Activated CD4-positive, CD25-positive, alpha-beta regulatory T cell (primary cell): Measurements from ENCODE around the gene PARVB.

Experiments
- DNase-seq, 4 experiments: peaks; one replicate each; lab custom pipeline; 2025; lab: John Stamatoyannopoulos, UW

Gene PARVB

DNA sequence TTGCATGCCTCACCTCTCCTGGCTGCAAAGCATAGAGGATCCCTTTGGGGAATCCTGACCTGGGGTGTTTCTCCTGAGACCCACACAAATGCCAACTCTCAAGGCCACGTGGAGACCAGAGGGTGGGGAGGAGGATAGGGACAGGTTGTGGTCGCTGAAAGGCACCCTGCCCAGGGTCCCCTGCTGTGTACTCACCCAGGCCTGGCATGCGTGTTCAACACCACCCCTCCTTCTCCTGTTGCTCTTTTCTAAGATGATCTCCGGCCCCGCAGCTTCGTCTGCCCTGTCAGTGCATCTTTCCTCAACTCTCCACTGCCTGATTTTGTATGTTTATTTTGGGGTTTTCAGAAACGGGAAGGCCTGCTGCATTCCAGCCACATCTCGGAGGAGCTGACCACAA is 112.0 kb downstream of the PARVB start:
- no peak for DNase-seq

DNA sequence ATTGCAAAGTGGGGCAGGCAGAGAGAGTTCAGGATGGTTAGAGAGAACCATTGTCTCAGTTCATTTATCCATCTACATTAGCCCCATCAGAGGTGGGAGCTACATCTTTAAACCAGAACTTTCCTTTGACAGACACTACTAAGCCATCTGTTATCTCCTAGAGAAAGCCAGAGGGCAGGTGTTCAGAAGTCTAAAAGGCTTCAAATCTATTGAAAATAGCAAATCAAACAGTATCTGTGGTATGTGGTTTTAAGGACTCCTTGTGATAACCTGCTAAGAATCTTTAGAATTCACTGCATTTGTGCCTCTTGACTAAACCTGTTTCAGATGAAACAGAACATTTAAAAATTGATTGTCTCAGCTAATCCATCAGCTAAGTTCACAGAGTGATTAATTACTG is 112.7 kb downstream of the PARVB start:
- DNase-seq: no peak

DNA sequence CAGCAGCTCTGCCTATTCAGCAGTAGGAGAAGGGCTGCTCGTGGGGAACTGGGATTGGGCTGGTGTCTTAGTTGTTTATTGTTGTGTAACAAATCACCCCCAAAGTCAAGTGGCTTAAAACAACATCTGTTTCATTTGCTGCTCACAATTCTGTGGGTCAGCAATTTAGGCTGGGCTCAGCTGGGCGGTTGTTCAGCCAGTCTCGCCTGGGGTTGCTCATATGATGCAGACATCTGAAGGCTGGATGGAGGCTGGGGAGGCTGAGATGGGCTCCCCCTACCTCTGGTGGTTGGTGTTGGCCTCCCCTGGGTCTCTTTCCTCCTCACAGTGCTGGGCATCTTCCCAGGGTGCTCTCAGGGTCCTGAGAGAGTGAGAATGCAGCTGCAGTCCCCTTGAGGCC is 113.3 kb downstream of the PARVB start:
- no peak for DNase-seq

DNA sequence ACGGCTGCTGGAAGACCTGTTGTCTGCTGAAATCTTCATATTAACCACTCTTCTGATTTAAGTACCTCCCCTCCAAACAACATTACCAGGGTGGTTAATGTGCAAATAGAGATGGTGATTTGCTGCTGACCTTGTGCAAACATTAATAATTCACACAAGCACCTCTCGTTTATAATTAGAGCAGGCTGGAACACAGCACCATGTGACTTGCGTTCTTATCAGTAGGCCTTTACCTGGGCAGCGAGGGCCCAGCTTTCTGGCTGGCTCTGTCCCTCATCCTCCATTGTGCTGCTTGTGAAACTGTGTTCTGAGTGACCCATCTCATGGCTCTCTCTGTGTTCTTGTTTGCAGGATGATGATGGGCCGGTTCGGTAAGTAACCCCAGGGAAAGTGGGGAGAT is 115.7 kb downstream of the PARVB start:
- no peak for DNase-seq

DNA sequence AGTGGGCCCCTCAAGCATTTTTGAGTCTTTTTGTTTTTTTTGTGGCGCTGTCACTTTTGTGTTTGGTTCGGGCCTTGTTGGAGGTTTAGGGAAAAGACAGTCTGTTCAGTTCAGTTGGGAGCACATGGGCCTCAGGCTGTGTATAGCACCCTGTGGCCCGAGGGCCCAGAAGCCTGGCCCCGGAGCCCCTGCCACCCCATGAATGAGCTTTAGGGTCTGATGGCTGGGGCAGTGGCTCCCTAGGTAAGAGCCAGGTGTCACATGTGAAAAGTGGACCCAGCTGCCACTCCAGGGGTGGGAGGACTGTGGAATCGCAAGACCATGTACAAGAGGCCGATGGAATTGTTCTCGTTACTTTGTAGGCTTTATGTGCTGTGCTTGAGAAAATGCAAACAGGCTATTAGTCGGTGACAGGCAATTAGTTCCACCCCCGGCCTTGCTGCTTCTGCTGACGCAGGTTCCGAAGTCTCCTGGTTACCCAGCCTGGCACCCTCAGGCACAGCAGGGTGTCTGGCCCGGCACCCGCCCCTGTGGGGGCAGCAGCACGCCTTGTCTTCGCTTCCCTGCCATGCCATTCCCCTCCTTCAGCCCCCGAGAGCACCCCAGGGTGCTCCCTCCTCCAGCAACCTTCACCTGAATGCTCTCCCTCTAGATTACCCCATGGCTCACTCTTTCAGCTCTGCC is 118.5 kb downstream of the PARVB start:
- no peak for DNase-seq

DNA sequence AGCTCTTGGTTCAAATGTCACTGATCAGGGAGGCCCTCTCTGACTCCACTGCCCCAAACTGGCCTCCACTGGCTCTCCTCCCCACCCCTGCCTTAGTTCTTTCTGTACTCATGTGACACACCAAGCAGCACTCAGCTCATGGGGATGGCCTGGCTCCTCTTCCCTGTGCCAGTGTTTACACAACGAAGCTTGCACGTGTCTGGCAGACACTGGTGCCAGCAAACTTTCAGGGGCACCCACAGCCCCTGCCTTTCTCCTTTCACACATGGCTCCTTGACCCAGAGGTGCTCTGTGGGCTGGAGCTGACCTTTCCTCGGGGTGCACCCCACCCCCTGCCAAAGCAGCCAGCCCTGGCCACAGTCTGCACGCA is 119.0 kb downstream of the PARVB start:
- no peak for DNase-seq

DNA sequence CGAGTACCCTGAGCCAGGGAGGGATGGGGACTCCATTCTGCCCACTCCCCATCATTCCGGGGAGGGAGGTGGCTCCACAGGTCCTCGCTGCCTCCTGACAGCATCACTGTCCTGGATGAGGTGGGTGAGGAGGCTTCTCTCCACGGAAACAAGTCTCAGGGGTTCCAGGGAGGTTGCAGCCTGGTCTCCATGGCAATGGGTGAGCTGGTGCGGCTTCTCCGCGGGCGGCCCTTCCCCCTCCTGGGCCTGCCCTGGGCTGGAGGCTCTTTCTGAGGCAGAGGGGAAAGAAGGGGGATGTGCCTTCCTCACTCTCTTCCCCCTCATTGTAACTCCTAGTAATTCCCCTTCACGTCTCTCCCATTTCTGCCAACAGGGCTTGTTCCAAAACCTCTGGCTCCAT is 119.5 kb downstream of the PARVB start:
- DNase-seq: no peak

DNA sequence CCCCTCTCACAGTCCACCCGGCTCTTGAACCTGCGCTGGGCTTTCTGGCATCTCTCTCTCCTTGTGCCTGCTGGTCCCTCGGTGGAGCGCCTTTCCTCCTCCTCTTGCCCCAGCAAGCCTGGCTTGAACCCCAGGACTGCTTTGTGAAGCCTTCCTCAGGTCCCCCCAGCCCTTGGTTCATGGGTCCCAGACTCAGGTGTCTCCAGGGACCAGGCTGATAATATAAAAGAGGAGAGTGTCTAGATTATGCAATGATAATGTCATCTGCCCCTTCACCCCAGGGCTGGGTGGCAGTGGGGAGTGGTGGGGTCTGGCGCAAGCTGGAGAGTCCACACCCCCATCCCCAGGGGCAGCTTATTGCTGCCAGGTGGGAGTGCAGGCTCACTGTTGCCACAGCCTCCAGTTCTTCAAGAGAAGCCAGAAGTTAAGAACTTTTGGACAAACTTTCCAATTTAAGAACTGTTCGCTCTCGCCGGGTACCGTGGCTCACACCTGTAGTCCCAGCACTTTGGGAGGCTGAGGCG is 120.0 kb downstream of the PARVB start:
- DNase-seq: no peak

DNA sequence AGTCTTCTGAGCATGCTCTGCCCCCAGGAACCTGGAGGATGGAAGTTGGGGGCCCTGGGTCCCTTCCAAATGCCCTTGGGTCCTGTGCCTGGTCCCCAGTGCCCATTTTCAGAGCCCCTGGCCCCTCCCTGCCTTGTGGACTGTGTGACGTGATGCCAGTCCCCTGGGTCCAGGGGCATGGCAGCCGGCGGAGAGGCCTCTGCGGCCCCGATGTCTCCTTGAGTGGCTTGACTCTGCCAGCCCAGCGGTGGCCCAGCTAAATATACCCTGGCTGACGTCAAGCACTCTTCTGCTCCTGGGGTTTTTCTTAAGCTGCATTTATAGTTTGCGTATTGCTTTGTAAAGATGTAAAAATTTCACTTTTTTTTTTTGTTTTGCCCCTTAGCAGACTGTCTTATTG is 121.4 kb downstream of the PARVB start:
- DNase-seq: no peak

DNA sequence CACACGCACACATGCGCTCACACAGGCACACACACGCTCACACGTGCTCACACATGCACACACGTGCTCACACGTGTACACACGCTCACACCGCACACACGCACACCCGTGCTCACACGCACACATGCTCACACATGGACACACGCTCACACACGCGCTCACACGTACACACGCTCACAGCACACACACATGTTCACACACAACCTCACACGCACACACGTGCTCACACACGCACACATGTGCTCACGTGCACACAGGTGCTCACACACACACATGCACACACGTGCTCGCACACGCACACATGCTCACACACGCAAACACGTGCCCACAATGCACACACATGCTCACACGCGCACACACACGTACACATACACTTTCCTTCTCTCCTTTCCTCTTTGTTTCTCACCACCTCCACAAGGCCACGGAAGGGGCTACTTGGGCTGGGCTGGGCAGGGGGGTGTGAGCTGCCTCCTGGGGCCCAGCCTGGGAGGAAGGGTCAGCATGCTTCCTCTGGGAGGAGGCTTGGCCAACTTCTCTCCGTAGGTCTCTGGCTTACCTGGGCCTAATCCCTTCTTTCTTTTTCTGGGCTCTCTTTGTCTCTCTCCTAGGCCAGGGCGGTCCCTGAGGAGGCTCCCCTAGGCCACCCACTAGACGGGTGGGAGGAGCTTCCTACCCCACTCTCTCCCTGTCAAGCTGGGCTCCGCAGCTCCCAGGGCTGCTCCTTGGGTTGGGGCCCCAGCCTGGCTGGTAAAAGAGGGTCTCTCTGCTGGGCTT is 122.2 kb downstream of the PARVB start:
- DNase-seq: no peak

DNA sequence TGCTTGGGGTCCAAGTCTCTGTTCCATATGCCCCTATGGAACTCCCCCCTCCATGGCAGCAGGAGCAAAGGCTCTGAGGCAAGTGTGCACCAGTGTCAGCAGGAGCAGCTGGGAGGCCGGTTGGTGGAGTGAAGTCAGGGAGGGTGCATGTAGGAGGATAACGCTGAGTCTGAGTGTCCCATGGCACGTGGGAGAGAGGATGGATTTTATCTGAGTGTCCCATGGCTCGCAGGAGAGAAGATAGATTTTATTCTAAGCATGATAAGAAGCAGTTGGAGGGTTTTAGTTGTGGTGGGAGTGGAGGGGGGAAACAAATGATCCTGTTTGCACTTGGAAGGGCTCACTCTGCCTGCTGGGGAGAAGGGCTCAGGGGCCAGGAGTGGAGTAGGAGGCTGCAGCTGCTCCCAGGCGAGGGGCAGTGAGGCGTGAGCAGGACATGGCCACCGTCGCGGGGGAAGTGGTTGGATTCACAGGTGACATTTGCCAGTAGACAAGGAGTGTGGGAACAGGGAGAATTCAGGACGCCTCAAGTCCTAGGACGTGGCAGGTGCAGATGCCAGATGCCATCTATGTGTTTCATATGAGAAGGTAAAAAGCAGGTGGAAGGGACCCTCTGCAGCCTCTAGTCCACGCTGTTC is 123.0 kb downstream of the PARVB start:
- DNase-seq: no peak

DNA sequence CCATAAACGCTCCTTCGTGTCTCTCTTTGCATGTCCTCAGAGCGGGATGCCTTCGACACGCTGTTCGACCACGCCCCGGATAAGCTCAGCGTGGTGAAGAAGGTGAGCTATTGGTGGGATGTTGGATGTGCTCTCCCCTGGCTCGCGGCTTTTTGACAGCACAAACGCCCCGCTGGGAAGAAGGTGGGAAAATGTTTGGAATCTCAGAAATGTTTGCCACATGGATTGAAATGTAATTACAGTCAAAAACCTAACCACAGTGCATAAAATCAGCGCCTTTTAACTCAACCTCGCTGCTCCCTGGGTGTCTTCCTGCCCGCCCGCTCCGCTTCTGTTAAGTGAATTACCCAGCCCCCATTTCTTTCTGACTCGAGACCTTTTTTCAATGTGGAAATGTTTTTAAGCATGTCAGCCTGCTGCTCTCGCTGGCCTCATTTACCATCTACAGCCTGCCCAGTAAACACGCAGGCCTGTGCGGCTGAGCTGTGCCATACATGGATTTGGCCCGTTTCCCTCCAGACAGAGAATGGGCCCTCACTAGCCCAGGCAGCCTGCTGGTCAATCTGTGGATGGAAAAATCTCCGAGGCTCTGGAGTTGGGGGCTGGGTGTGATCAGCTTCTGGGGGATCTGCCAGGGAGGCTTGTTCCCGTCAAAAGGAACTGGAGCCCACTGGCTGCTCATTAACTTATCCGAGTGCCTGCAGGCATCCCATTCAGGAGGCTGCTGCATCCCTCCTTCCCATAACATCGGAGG is 123.9 kb downstream of the PARVB start:
- DNase-seq: no peak

DNA sequence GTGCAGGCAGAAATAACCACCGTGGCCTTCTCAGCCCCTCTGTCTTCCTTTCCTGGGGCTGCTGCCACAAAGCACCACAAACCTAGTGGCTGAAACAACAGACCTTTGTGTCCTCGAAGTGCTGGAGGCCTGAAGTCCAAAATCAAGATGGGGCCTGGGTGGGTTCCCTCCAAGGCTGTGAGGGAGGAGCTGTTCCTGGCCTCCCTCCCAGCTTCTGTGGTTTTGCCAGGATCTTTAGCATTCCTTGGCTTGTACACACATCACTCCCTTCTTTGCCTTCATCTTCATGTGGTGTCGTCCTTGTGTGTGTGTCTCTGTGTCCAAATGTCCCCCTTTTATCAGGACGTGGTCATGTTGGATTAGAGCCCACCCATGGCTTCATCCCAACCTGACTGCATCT is 127.6 kb downstream of the PARVB start:
- no peak for DNase-seq

DNA sequence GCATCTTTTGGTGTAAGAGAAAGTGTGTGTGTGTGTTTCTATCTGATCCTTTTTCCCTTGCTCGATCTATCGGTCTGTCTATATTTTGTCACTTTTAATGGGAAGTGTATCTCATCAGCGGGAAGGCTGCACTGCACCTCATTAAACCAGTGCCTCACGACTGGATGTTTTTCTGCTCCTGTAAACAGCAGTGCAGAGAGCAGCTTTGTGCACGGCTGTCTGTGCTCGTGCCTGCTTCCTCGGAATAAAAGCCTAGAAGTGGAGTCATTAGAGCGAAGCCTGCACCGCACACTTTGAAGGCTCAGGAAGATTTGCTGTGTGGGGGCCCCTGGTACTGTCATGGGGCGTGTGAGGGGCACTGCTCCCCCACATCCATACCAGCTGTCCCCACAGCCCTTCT is 129.6 kb downstream of the PARVB start:
- no peak for DNase-seq

DNA sequence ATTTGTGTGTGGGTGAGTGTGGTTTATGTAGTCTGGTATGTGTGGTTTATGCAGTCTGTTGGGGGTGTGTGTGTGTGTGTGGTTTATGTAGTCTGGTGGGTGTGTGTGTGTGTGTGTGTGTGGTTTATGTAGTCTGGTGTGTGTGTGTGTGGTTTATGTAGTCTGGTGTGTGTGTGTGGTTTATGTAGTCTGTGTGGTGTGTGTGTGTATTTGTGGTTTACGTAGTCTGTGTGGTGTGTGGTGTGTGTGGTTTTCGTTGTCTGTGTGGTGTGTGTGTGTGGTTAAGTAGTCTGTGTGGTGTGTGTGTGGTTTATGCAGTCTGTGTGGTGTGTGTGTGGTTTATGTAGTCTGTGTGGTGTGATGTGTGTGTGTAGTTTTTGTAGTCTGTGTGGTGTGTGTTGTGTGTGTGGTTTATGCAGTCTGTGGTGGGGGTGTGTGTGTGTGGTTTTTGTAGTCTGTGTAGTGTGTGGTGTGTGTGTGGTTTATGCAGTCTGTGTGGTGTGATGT is 130.4 kb downstream of the PARVB start:
- no peak for DNase-seq

DNA sequence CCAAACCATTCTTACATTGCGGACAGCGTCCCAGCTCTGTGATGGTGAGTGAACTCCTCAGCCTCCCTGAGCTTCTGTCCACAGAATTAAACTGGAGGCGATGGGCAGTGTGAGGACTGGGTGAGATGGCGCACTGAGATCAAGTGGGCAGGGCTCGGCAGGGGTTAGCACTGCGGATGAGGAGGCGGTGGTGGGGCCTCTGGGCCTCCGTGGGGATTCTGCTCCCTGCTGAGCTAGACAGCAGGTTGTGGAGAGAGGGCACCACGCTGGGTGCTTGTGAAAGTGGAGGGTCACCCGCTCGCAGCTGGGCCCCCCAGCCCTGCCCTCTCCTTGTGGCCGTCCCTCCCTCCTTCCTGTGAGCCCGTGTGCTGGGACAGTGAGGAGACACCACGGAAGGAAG is 131.0 kb downstream of the PARVB start:
- DNase-seq: no peak

DNA sequence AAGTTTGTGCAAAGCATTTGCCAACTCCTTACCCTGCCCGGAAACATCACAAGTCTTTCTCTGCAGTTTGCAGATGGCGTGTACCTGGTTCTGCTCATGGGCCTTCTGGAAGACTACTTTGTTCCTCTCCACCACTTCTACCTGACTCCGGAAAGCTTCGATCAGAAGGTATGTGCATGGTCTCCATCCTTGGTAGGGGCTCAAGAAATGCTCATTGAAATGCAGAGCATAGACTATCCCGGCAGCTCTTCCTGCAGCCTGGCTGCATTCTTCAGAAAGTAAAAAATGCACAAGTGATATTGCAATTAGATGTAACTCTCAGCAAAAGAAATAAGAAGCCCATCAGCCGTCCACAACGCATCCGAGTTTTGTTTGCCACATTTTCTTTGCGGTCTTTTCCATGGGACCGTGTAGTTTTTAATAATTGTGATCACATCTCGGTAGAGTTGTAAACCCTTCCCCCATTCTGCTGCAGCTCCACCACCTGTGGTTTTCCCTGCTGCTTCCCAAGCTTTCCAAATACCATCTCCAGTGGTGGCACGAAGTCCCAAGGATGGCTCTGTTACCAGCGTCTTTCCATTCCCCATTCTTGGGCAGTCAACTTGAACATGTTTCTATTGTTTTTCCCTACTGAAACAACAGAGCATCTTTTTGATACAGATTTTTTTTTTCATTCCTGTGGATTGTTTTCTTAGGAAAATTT is 134.0 kb downstream of the PARVB start:
- no peak for DNase-seq

DNA sequence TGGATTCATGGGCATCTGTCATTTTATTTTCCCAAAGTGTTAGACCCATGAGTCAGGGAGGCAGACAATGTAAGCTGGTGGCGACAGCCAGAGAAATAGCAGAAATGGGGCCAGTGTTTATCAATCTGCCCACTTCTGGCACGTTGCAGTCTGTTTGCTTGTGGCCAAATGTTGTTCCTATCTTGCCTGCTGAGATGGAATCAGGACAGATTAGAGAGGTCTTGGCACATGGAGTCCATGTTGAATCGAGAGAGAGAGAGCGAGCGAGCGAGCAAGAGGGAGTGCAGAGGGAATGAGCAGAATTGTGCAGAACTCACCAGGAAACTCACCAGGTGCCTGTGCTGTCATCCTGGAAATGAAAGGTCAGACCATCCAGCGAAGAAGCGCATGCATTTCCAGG is 134.7 kb downstream of the PARVB start:
- DNase-seq: no peak

DNA sequence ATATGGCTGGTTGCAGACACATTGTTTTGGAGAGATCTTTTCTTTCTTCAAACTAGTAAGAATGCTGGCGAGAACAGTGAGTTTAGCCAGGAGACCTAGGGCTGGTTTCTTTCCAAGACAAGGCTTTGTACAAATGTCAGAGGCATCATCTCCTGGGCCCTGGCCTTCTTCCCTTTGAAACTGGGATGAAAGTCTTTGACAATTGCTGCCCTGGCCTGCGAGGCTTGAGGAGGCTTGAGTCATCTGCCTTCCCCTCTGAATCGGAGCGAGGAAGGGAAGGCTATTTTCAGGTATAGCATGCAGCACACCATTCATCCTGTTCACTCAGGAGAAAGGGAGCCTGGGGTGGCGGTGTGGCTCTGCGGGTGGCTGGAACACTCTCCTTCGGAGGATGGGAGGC is 135.1 kb downstream of the PARVB start:
- DNase-seq: no peak

DNA sequence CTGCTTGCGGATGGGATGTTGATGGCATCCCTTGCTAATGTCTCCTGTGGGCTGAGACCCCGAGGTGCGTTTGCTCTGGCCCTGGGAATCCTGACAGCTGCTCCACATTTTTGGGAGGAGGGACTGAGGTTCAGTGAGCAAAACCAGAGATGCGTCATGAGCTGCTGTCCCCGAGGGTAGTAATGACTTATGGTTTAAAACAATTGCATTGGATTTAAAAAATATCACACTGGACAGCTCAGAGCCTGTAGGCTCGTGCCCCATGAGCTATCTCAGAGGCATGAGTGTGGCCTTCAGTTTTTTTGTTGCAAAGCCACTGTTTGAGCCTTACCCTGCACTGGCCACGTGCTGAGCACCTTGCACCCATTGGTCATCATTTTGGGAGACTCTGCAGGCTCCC is 135.7 kb downstream of the PARVB start:
- DNase-seq: no peak

DNA sequence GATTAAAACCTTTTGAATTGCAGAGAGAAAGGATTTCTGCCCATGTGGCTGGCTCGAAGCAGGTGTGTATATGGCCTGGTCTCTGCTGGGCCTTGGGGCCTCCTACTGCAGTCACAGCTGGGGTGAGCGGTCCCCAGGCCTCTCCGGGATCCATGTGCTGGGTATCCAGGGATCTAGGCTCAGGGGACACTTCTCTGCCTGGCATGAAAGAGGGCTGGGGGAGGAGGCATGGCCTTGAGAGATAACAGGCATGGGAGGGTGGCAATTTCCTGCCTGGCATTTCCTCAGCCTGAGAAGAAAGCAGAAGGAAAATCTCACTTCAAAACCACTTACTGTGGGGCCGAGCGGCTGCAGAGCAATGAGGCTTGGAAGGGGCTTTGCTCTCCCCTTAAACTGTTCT is 136.3 kb downstream of the PARVB start:
- no peak for DNase-seq

DNA sequence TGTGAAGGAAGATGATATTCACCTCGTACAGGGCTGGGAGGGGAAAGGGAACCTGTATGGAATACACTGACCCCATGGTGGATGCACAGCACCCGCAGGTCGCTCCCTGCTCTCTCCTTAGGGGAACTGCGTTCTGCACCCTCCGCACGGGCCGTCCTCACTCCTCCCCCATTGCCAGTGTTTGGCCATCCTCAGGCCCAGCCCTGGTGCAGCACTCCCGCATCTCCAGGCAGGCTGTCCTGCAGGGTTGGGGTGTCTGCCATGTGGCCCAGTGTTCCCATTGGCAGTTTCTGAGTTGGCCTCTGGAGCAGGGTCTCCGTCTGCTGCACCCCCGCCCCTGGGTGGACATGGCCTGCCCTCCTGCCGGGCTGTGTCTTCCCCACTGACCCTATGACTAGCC is 137.6 kb downstream of the PARVB start:
- no peak for DNase-seq
